Amygdala (tissue), 56 donors: ENCODE measurements around the gene PLXDC2.
A peak's percentile ranks its signal among the peaks of the same experiment; 100 is the strongest.

Source experiments
- DNase-seq, 56 donors: peaks; one replicate each; lab custom pipeline; 2025; lab: John Stamatoyannopoulos, UW

PLXDC2 gene

DNA sequence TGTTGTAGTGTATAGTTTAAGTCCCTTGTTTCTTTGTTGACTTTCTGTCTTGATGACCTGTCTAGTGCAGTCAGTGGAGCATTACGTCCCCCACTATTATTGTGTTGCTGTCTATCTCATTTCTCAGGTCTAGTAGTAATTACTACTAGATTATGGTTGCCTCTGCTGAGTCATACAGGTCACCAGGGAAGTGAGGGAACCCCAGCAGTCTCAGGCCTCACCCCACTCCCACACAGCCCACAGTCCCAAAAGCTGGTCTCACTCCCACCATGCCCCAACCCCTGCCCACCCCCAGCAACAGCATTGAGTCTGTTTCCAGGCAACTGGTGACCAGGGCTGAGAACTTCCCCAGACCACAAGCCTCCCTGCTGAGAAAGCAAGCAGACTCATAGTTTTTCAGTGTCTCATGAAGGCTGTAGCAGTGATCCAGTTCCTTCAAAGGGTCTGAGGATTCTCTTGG lies 88.0 kb downstream of the PLXDC2 start:
- no peak for DNase-seq

- no peak for DNase-seq
These were observed 90.0 kb downstream of the PLXDC2 start for GRCh38 chr10:19906108-19906791.

GRCh38 chr10:19908991-19909696 lies 92.9 kb downstream of the PLXDC2 start:
- DNase-seq: no peak

DNA sequence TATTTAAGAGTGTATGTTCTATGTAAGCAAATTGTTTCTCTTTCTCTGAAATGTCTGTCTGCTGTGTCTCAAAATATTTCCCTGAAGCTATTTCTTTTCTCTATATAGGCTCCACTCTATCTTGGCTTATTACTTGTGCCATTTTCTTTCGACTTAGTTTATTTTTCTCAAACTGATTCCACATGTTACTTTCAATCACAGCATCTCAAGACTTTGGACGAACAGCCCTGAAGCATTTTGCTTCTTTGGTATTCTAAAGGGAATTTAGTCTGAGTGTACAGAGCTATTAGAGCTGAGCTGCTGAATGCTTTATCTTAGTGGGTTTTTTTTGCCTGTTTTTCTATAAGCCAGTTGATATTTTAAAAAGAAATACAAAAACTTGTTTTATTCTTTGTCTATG lies 95.7 kb downstream of the PLXDC2 start:
- DNase-seq: no peak

DNA sequence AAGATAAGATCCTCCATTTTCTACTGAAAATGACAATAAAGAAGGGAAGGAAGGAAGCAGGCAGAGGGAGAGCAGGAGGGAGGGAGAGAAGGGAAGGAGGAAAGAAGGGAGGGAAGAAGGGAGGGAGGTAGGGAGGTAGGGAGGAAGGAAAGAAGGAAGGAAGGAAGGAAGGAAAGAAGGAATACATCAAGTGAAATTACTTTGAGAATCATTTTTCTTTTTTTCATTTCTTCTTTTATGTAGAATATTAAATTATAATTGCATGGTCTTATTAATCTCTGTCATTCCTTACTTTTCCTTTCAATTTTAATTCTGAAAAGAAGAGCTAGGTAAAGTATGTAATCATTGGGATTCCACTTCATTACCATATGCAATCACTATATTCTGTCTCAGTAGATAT lies 97.8 kb downstream of the PLXDC2 start:
- DNase-seq: no peak

DNA sequence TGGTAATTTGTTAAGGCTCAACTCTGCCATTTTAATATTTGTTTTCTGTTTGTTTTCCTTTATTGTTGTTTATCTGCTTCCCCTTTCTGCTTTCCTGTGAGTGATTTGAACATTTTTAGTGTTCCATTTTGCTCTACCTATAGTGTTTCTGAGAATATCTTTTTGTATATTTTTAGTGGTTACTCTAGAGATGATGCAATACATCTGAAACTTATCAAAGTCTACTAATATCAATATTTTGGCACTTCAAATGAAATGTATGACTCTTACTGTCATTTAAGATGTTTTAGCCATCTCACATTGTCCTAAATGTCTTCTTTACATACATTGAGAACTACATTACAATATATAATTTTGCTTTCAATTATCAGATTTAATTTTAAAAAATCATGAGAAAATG lies 98.9 kb downstream of the PLXDC2 start:
- DNase-seq: no peak

GRCh38 chr10:19915816-19916215 lies 99.6 kb downstream of the PLXDC2 start:
- no peak for DNase-seq

DNA sequence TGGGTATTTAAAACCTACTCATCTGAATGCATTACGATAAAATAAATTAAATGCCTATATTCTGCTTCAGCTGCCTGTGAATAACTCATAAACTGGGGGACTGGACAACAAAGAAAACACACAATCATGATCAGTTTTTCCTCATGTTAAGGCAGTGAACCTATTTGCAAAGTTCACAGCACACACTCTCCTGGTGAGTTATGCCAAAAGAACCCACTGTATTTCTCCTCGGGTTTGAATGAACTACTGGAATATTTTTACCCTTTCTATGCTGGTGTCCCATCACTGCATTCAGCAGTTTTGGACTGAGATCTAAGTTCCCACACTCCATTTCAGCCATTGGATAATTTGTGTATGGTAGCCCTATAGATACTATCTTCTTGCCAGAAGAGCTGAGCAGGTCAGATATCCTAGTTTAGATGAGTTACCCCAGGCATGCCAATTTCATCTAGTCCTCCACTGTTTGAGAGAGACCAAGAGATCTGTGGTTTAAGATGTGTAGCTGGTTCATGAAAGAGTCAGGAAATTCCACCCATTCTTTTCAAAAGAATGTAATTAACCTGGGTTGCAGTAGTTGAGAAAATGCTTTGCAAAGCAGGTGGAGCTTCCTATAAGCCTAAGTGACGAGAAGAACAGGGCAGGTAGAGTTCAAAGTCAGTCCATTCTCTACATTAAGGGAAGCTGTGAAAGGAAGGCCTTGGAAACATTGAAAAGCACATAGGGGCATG lies 101.7 kb downstream of the PLXDC2 start:
- DNase-seq: no peak

- DNase-seq: no peak
These were observed 102.6 kb downstream of the PLXDC2 start for GRCh38 chr10:19918794-19919193.

GRCh38 chr10:19919671-19920070 lies 103.4 kb downstream of the PLXDC2 start:
- no peak for DNase-seq

GRCh38 chr10:19920075-19920726 lies 104.0 kb downstream of the PLXDC2 start:
- no peak for DNase-seq

DNA sequence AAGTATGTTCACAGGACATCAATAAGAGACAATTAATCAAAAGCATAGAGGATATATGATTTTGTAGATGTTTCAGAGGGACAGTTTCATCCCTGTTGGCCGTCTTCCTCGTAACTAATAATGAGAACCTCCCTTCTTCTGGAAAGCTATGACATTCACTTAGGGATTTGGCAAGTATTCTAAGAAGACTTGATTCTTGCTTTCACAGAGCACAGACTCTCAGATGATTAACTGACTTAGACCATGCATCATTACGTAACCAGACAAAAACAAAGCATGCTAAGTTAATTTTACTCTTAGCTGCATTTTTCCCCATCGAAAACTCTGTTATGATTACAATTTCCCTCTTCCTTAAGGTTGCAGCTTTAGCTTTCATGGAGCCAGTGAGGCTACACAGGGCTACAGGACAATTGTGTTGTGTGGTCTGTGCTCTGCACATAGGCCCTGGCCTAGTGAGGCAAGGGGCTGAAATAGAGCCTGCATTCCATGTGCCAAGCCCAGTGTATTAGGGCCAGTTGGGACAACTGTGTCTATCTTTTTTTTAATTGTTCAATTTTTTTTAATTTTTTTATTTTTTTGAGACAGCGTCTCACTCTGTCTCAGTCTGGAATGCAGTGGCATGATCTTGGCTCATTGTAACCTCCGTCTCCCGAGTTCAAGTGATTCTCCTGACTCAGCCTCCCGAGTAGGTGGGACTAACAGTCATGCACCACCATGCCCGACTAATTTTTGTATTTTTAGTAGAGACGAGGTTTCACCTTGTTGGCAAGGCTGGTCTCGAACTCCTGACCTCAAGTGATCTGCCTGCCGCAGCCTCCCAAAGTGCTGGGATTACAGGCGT lies 105.3 kb downstream of the PLXDC2 start:
- no peak for DNase-seq

GRCh38 chr10:19922236-19922963 lies 106.2 kb downstream of the PLXDC2 start:
- no peak for DNase-seq

DNA sequence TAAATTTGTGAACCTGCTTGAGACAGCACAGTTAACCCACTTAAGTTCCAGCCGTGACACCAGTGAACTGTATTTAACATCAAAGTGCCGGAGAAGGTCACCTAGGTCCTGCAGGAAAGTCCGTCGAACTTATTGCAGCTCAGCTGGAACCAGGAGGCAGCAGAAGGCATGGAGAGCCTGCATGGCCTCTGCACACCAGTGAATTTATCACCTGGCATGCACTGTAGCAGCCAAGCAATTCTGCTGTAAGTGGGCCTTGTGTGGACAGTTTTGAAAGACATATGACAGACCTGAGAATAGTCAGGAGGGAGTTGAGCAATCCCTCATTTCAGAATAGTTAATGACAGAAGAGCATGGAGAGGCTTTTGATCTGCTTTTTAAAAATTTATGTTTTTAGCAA lies 108.8 kb downstream of the PLXDC2 start:
- DNase-seq: no peak

GRCh38 chr10:19928936-19929335 lies 112.7 kb downstream of the PLXDC2 start:
- no peak for DNase-seq

GRCh38 chr10:19929506-19930140 lies 113.4 kb downstream of the PLXDC2 start:
- no peak for DNase-seq

DNA sequence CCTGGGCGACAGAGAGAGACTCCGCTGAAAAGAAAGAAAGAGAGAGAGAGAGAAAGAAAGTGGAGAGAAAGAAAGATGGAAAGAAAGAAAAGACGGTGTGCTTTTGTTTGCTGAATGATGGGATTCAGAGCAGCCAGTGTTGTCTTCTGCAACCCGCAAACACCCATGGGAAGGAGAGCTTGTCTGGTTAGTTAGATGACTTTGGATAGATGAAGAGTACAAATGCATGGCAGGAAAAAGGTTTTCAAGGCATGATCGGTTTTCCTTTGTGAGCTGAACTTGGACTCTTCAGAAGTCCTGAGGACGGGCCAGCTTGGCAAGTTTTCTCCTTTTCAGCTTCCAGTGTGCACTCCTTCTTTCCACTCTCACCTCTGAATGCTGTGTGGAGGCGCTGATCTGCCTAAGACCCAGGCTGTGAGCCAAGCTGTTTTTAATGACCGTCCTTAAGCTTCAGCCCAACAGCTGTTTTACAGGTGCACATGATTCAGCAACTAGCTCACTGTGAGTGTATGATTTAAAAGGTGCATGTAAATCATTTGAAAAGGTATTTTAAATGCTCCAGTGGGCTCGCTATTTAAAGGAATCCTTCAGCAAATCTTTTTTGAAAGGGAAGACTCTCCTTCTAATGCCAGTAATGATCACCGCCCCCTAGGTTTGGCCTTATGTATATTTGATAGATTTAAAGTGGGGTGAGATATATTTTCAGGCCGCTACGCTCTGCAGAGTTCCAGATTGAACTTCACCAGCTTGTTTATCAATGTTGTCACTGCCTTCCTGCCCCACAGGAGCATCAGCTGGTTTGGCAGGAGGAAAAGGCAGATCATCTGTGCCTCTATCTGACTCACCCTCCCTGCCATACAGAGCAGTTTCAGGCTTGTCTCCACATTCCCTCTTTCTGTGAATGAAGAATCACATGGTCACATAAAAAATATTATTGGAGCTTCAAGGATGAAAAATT lies 115.0 kb downstream of the PLXDC2 start:
- peak in 9 of 56 donors; percentile 11 to 30 (median 17) for DNase-seq
